Right ventricle myocardium inferior (tissue), 1 donor: Measurements from ENCODE around the gene LPCAT2. TPM values are rescaled to one million over a fixed set of nuclear protein-coding genes. Genes with fewer than 3 reads are reported as not detected.

ENCODE experiments used
- ATAC-seq: fragments of 200-7000 bp; cut with Tn5 transposase; one replicate; pipeline ENCODE4 v1.9.1; 2020; ENCODE audit warnings: mild to moderate bottlenecking, moderate library complexity
- DNase-seq: peaks from one replicate; pipeline ENCODE4 v3.0.0; 2021; ENCODE audit errors: missing footprints
- intact Hi-C: fragments of 100-400 bp; cut with DNase I; formaldehyde crosslinking; loops from one replicate; pipeline ENCODE4 v1.11.0; 2022
- total RNA-seq: library from RNA; stranded (reverse); fragmentation: NEBNext Ultra II Directional; extraction: Animal tissue kit (Norgen Biotek cat#: 25700); gene quantifications from one replicate; pipeline ENCODE4 v1.2.1, GENCODE V29; 2021
- donor health status: DM: no; HTN: yes; CAD: no; lungs with severe emphysema.

LPCAT2 gene
- total RNA-seq, 1 donor from 2014 or later = 8.6 TPM

DNA sequence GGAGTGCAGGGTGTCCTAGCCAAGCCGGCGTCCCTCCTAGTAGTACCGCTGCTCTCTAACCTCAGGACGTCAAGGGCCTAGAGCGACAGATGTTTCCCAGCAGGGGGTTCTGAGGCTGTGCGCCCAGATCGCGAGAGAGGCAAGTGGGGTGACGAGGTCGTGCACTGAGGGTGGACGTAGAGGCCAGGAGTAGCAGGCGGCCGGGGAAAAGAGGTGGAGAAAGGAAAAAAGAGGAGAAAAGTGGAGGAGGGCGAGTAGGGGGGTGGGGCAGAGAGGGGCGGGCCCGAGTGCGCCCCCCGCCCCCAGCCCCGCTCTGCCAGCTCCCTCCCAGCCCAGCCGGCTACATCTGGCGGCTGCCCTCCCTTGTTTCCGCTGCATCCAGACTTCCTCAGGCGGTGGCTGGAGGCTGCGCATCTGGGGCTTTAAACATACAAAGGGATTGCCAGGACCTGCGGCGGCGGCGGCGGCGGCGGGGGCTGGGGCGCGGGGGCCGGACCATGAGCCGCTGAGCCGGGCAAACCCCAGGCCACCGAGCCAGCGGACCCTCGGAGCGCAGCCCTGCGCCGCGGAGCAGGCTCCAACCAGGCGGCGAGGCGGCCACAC lies 29.9 kb upstream of the LPCAT2 start, which contains the start of gene MMP2:
MMP2 (plus strand) TSS at position 372 of the 603 bp plus-strand sequence. CDS start 282 bp downstream, outside the sequence.
- peak; percentile 80 for ATAC-seq
- peak; percentile 90 for DNase-seq
- intact Hi-C loops = no loop called here

- intact Hi-C loops = no loop called here
- ATAC-seq = no peak
Observed at GRCh38 chr16:55479430-55480140, 29.3 kb upstream of the LPCAT2 start.

GRCh38 chr16:55480228-55480655 lies 28.6 kb upstream of the LPCAT2 start:
- ATAC-seq (peak; percentile 68), DNase-seq (peak; percentile 94)
- intact Hi-C loops = no loop called here

More at GRCh38 chr16:55479430-55480140, 29.3 kb upstream of the LPCAT2 start:
- DNase-seq = no peak

GRCh38 chr16:55481023-55481422 lies 27.8 kb upstream of the LPCAT2 start:
- DNase-seq = no peak
- intact Hi-C loops = no loop called here
- no peak for ATAC-seq

GRCh38 chr16:55482056-55482455 lies 26.8 kb upstream of the LPCAT2 start:
- ATAC-seq (no peak), DNase-seq (no peak)
- intact Hi-C loops = no loop called here

DNA sequence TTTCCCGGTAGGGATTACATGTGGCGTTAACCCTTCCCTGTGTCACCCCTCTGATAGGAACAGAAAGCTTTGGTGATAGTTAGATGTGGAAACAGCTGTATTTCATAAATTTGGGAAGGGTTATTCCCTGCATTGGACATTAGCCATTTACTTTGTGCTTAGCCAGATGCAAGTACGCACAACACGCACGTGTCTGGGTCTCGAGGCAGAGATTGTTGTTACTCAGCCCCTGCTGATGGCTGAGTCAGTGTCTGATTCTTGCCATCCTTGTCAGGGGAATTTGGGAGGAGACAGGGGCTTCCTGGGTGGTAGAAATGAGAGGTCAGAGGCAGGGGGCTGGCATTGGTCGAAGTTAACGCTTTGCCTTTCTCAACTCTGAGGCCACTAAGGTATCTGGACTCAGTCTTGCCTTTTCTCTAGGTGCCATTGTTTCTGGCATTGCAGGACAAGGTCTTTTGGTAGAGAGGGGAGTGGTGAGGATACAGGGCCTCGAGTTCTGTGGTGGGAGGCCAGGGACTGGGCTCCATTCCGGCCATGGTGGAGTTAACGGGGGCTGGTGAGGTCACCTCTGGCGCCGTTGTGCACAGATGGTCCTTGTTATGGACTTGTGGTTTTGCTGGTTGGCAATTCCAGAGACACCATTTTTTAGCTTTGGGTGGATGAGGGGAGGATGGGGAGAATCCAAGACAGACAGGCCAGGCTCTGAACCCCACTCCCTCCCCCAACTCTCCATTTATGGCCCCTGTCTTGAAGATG lies 21.6 kb upstream of the LPCAT2 start:
- intact Hi-C loops = no loop called here
- DNase-seq (no peak), ATAC-seq (peak; percentile 65)

- no peak for DNase-seq
- intact Hi-C loops = no loop called here
- ATAC-seq = no peak
Observed at GRCh38 chr16:55488306-55488705, 20.6 kb upstream of the LPCAT2 start.

- DNase-seq = no peak
- intact Hi-C loops = no loop called here
Observed at GRCh38 chr16:55489119-55489955, 19.5 kb upstream of the LPCAT2 start.

DNA sequence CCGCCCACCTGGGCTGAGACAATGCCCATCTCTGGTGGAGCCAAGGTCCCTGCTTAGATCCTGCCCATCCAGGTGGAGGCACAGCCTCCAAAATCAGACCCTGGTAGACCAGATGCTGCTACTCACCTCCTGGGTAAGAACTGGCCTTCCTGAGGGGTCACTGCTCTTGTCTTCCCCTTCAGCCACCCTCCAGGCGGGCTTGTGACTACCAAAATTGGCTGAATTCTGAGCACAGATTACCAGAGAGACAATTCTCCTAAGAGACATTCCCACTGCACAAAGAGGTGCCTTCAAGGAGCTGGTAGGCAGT lies 19.0 kb upstream of the LPCAT2 start:
- no peak for DNase-seq
- no peak for ATAC-seq
- intact Hi-C loops = no loop called here

More at GRCh38 chr16:55489119-55489955, 19.5 kb upstream of the LPCAT2 start:
- ATAC-seq = no peak

DNA sequence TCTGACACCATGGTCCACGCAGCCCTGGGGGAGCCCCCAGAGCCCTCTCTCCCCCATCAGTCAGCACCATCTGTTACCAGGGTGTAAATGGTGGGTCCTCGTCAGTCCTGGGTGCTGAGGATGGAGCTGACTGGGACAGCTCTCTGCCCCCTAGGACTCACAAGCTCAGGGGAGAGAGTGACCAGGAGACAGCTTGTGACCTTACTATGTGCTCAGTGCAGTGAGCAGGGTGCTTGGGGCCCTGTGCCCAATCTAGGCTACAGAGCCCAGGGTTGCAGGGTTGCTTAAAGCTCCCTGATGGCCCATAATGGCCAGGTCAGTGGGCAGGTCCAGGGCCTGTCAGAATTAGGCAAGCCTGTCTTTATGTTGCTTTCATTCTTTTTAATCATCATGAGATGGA lies 18.6 kb upstream of the LPCAT2 start:
- intact Hi-C loops = no loop called here
- no peak for ATAC-seq
- no peak for DNase-seq

- intact Hi-C loops = no loop called here
- DNase-seq = no peak
- no peak for ATAC-seq
Observed at GRCh38 chr16:55491691-55492090, 17.2 kb upstream of the LPCAT2 start.

- intact Hi-C loops = no loop called here
- no peak for ATAC-seq
Observed at GRCh38 chr16:55492756-55493380, 16.0 kb upstream of the LPCAT2 start.

DNA sequence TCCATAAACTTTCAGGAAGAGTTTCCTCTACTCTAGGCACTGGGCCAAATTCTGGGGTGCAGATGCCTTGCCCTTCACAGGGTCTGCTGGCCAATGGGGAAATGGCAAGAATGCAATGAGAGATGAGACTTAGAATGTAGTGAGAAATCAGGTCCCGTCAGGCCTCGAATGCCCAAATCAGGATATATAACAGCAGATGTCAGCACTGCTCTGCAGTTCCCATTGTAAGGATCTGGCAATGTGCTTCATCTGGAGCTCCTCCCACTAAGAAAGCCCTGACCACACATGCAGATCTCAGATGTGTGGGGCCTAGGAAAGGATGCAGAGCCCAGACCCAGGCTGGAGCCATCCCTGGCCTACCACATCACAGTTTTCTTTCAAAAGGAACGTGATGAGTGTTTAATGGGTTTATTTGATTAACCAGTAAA lies 13.9 kb upstream of the LPCAT2 start:
- peak; percentile 63 for ATAC-seq
- no peak for DNase-seq
- intact Hi-C loops = loop anchor here (5.0 kb wide), 1 partner anchor 47 kb away; no protein-coding TSS in a partner anchor

More at GRCh38 chr16:55492756-55493380, 16.0 kb upstream of the LPCAT2 start:
- no peak for DNase-seq

GRCh38 chr16:55495616-55496289 lies 13.1 kb upstream of the LPCAT2 start:
- DNase-seq = no peak
- no peak for ATAC-seq
- intact Hi-C loops = loop anchor here (5.0 kb wide), 1 partner anchor 47 kb away; no protein-coding TSS in a partner anchor

- ATAC-seq = no peak
- no peak for DNase-seq
- intact Hi-C loops = loop anchor here (5.0 kb wide), 1 partner anchor 46 kb away; no protein-coding TSS in a partner anchor
Observed at GRCh38 chr16:55496509-55497145, 12.2 kb upstream of the LPCAT2 start.

GRCh38 chr16:55497558-55497957 lies 11.3 kb upstream of the LPCAT2 start:
- no peak for ATAC-seq
- intact Hi-C loops = loop anchor here (5.0 kb wide), 1 partner anchor 45 kb away; no protein-coding TSS in a partner anchor

GRCh38 chr16:55498101-55498500 lies 10.8 kb upstream of the LPCAT2 start:
- intact Hi-C loops = loop anchor here (5.0 kb wide), 1 partner anchor 44 kb away; no protein-coding TSS in a partner anchor
- no peak for DNase-seq

More at GRCh38 chr16:55497558-55497957, 11.3 kb upstream of the LPCAT2 start:
- no peak for DNase-seq

More at GRCh38 chr16:55498101-55498500, 10.8 kb upstream of the LPCAT2 start:
- no peak for ATAC-seq
